Measurements from ENCODE around the gene EPYC.

GRCh38 chr12:91037276-91037675 lies 32.5 kb upstream of the EPYC start:
- TF ChIP-seq PCBP2 (optimal IDR thresholded peaks at IDR 0.05; ENCODE audit: low read depth, low read length, poor library complexity, severe bottlenecking): no peak
- TF ChIP-seq BRCA1 (CRISPR knock-in tag; IDR thresholded peaks at IDR 0.05): no peak
